Choroid plexus epithelial cell (primary cell): ENCODE data around the gene BAZ2B.

ENCODE experiments used
- DNase-seq: peaks from one replicate; pipeline ENCODE4 v3.0.0-alpha.2; 2010; ENCODE audit warnings: low read depth
- H3K4me3 ChIP-seq: 2 replicates; pipeline ENCODE4 v1.5.1; 2011; ENCODE audit warnings: low read depth, mild to moderate bottlenecking, control low read depth, low read length, moderate library complexity
- CTCF ChIP-seq: conservative IDR thresholded peaks from 2 replicates; pipeline ENCODE4 v1.5.1; 2011; ENCODE audit warnings: low read depth, mild to moderate bottlenecking, control low read depth, inconsistent platforms, low read length, moderate library complexity

The BAZ2B gene

GRCh38 chr2:159617100-159617499 lies 752 bp upstream of the BAZ2B start:
- DNase-seq: no peak
- peak overlapping the region; percentile 80 for H3K4me3 ChIP-seq
- TF ChIP-seq CTCF: no peak

- DNase-seq: peak; percentile 95
- H3K4me3 ChIP-seq: peak overlapping the region; percentile 80
- no peak for TF ChIP-seq CTCF
Measured at GRCh38 chr2:159615367-159616285, 722 bp downstream of the BAZ2B start.

DNA sequence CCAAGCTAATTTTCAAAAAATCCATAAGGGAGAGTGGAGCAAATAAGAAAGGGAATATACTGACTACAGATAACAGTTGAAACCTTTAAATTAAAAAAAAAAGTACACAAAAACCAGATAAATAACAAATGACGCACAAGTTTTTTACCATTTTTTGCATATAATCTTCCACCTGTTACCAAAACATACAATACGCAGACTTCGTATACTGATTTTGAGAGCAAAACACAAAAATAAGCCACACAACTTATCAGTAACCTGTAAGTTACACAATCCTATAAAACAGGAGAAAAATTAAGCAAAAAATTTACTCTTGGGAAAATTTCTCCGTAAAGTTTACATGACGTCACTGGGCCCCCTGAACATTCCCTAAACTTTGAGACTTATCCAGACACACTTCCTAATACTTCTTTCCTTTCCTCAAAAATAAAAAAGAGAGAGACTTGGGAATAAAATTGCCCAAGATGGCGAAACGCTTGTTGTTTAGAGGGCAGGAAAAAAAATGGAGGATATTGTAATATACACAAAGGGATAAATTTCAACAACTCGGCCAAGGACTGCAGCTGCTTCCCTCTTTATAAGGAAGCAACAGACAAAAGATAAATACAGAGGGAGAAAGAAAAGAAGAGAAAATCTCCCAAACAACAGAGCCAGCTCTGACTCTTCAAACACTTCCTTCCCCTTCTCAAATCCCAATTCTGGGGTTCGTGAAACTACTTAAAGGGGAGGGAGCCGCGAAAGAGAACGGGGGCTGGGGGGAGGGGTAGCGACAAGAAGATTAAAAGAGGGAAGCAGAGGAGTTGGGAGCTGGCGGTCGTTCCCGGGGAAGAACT lies 1.6 kb downstream of the BAZ2B start:
- TF ChIP-seq CTCF: no peak
- H3K4me3 ChIP-seq: peak overlapping the region; percentile 80
- DNase-seq: peak; percentile 79

- TF ChIP-seq CTCF: no peak
- peak overlapping the region; percentile 80 for H3K4me3 ChIP-seq
- peak; percentile 57 for DNase-seq
Measured at GRCh38 chr2:159613651-159614285, 2.6 kb downstream of the BAZ2B start.

- no peak overlapping the region for H3K4me3 ChIP-seq
- no peak for DNase-seq
- TF ChIP-seq CTCF: no peak
Measured at GRCh38 chr2:159613091-159613490, 3.3 kb downstream of the BAZ2B start.

- TF ChIP-seq CTCF: no peak
- DNase-seq: peak; percentile 30
- no peak overlapping the region for H3K4me3 ChIP-seq
Measured at GRCh38 chr2:159612255-159612901, 4.0 kb downstream of the BAZ2B start.
